Fibroblast of lung (primary cell): ENCODE data around the gene FMNL2. TPM values are rescaled to one million over a fixed set of nuclear protein-coding genes. Genes with fewer than 3 reads are reported as not detected.

ENCODE experiments used
- DNase-seq, 2 donors: peaks; one replicate each; pipeline versions ENCODE4 v3.0.0 to v3.0.0-alpha.2; 2010; ENCODE audit warnings: low read depth in 2 of 2
- H2AFZ ChIP-seq: 2 replicates; pipeline ENCODE4 v1.5.1; 2012; ENCODE audit warnings: low read length, control low read depth, inconsistent platforms
- H3K27ac ChIP-seq: 2 replicates; pipeline ENCODE4 v1.5.1; 2011; ENCODE audit warnings: low read length, control low read depth; ENCODE audit not compliant: insufficient read depth
- H3K27me3 ChIP-seq: 2 replicates; pipeline ENCODE4 v1.5.1; 2011; ENCODE audit warnings: mild to moderate bottlenecking, low read length; ENCODE audit not compliant: control insufficient read depth, insufficient read depth
- H3K36me3 ChIP-seq: 2 replicates; pipeline ENCODE4 v1.5.1; 2011; ENCODE audit warnings: low read length; ENCODE audit not compliant: control insufficient read depth, insufficient read depth
- H3K4me1 ChIP-seq: 2 replicates; pipeline ENCODE4 v1.5.1; 2011; ENCODE audit warnings: low read length; ENCODE audit not compliant: control insufficient read depth, insufficient read depth; ENCODE audit errors: extremely low read depth
- H3K4me2 ChIP-seq: 2 replicates; pipeline ENCODE4 v1.5.1; 2011; ENCODE audit warnings: low read length, control low read depth; ENCODE audit not compliant: insufficient read depth; ENCODE audit errors: extremely low read depth
- H3K4me3 ChIP-seq, 4 experiments: fragments of 200-600 bp in 1 of 4; sonication (generic) in 1 of 4; replicated peaks in 1 of 4; 2 replicates each; pipeline ENCODE4 v1.5.1; 2011 to 2016; ENCODE audit warnings: low read length in 4 of 4, low read depth in 3 of 4, mild to moderate bottlenecking in 3 of 4, control low read depth in 2 of 4, inconsistent platforms in 1 of 4, mixed read lengths in 1 of 4; ENCODE audit not compliant: insufficient read depth in 1 of 4; ENCODE audit errors: control extremely low read depth in 1 of 4
- H3K79me2 ChIP-seq: 2 replicates; pipeline ENCODE4 v1.5.1; 2012; ENCODE audit warnings: mild to moderate bottlenecking, low read length, inconsistent platforms; ENCODE audit not compliant: control insufficient read depth, insufficient read depth
- H3K9ac ChIP-seq: 2 replicates; pipeline ENCODE4 v1.5.1; 2011; ENCODE audit warnings: mild to moderate bottlenecking, low read length, control low read depth; ENCODE audit not compliant: insufficient read depth
- H3K9me3 ChIP-seq: 2 replicates; pipeline ENCODE4 v1.5.1; 2012; ENCODE audit warnings: low read depth, low read length; ENCODE audit not compliant: control insufficient read depth, insufficient read depth
- H4K20me1 ChIP-seq: 2 replicates; pipeline ENCODE4 v1.5.1; 2011; ENCODE audit warnings: low read length; ENCODE audit not compliant: control insufficient read depth, insufficient read depth; ENCODE audit errors: extremely low read depth
- EZH2 ChIP-seq: IDR thresholded peaks from 2 replicates; pipeline ENCODE4 v1.5.1; 2012; ENCODE audit warnings: low read length, control low read depth, mild to moderate bottlenecking; ENCODE audit errors: missing control alignments
- polyA plus RNA-seq, 2 donors: library from polyadenylated mRNA; depleted of rRNA in 1 of 2; stranded (reverse) in 1 of 2; unstranded in 1 of 2; fragments of >200 nt; gene quantifications; 2 replicates each; pipeline ENCODE4 v1.2.1, GENCODE V29; 2011 to 2012; ENCODE audit warnings: missing spikeins in 1 of 2
- total RNA-seq: library from RNA; depleted of rRNA; stranded (reverse); fragments of >200 nt; gene quantifications from 2 replicates; pipeline ENCODE4 v1.2.1, GENCODE V29; 2014
- TF ChIP-seq, protein P1 (sequence below), 2 donors: IDR thresholded peaks in 1 of 2; conservative IDR thresholded peaks in 1 of 2; 1 replicate in 1 of 2; 2 replicates in 1 of 2; pipeline ENCODE4 v1.5.1; 2011 to 2012; ENCODE audit warnings: low read length in 2 of 2, control low read depth in 1 of 2, inconsistent platforms in 1 of 2, low read depth in 1 of 2, mild to moderate bottlenecking in 1 of 2

Gene FMNL2
- total and polyA plus RNA-seq, 2 donors (not counting 1 experiment from before 2014, with no cell fraction given), result 12.0 to 30.2 TPM

DNA sequence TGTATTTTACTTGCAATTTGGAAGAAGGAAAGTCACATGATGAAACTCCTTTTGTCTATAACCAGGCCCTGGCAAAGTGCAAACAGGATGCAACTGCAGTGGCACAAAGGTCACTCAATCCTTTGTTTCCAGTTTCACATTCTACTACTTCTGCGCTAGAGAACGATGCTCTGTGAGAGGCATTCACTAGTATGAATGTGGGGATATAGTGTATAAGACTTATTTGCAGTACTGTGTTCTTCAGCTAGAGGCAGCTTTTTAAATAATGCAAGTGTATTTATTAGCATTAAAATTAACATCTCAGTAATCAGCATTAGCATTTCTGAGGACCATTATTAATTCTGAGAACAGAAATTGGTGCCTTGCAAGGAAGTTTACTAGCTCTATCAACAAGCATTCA lies 313.4 kb downstream of the FMNL2 start:
- Histone ChIP-seq H3K4me1 (peaks cover 8% of the 10 kb centered on the region), H3K9me3 (no peaks in the 10 kb centered on the region), H3K27me3 (no peaks in the 10 kb centered on the region), H3K9ac (no peak overlapping the region), H3K36me3 (no peaks in the 10 kb centered on the region), H4K20me1 (no peaks in the 10 kb centered on the region), H3K79me2 (no peaks in the 10 kb centered on the region), H2AFZ (no peak overlapping the region), H3K4me2 (no peak overlapping the region), H3K4me3 (no peak overlapping the region), H3K27ac (no peak overlapping the region)
- TF ChIP-seq, protein P1, sequence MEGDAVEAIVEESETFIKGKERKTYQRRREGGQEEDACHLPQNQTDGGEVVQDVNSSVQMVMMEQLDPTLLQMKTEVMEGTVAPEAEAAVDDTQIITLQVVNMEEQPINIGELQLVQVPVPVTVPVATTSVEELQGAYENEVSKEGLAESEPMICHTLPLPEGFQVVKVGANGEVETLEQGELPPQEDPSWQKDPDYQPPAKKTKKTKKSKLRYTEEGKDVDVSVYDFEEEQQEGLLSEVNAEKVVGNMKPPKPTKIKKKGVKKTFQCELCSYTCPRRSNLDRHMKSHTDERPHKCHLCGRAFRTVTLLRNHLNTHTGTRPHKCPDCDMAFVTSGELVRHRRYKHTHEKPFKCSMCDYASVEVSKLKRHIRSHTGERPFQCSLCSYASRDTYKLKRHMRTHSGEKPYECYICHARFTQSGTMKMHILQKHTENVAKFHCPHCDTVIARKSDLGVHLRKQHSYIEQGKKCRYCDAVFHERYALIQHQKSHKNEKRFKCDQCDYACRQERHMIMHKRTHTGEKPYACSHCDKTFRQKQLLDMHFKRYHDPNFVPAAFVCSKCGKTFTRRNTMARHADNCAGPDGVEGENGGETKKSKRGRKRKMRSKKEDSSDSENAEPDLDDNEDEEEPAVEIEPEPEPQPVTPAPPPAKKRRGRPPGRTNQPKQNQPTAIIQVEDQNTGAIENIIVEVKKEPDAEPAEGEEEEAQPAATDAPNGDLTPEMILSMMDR (conservative IDR thresholded peaks at IDR 0.05 in 1 of 2, IDR thresholded peaks at IDR 0.05 in 1 of 2; ENCODE audit: low read depth in 1 of 2, low read length in 2 of 2), result peak in 1 of 2 donors; percentile 49
- TF ChIP-seq EZH2, result no peak
- peak; percentile 17 to 53 for DNase-seq

- no peak for DNase-seq
- Histone ChIP-seq H4K20me1 (no peaks in the 10 kb centered on the region), H3K9ac (no peak overlapping the region), H3K9me3 (no peaks in the 10 kb centered on the region), H3K4me2 (no peak overlapping the region), H3K4me1 (peaks cover 8% of the 10 kb centered on the region), H3K4me3 (no peak overlapping the region), H3K27ac (no peak overlapping the region), H3K27me3 (no peaks in the 10 kb centered on the region), H3K36me3 (no peaks in the 10 kb centered on the region), H3K79me2 (no peaks in the 10 kb centered on the region), H2AFZ (no peak overlapping the region)
- TF ChIP-seq EZH2, result no peak
- TF ChIP-seq, protein P1 (conservative IDR thresholded peaks at IDR 0.05 in 1 of 2, IDR thresholded peaks at IDR 0.05 in 1 of 2; ENCODE audit: low read depth in 1 of 2, low read length in 2 of 2), result no peak
These were observed 315.0 kb downstream of the FMNL2 start for GRCh38 chr2:152649997-152650396.

DNA sequence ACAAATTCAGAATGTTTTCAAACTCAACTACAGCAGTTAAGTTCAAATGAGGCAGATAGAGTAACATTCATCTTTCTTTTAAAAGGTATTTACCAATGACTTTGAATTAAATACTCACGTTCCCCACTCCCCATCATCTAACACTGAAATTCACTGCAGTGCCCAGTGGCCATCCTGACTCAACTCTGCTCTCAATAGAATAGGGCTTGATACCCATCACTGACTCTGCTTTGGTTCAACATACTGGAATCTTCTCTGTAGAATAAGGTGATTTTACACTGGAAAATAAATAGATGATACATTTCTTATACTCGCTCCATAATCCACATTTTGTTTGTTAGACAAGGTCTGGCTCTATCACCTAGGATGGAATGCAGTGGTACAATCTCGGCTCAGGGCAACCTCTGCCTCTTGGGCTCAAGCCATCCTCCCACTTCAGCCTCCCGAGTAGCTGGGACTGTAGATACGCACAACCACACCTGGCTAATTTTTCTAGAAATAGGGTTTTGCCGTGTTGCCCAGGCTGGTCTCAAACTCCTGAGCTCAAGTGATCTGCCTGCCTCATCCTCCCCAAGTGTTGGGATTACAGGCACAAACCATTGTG lies 315.9 kb downstream of the FMNL2 start:
- peaks cover 8% of the 10 kb centered on the region for H3K4me1 ChIP-seq
- no peak overlapping the region for H3K27ac ChIP-seq
- H3K4me2 ChIP-seq, result no peak overlapping the region
- TF ChIP-seq EZH2, result no peak
- TF ChIP-seq, protein P1 (conservative IDR thresholded peaks at IDR 0.05 in 1 of 2, IDR thresholded peaks at IDR 0.05 in 1 of 2; ENCODE audit: low read depth in 1 of 2, low read length in 2 of 2), result no peak
- H4K20me1 ChIP-seq, result no peaks in the 10 kb centered on the region
- H2AFZ ChIP-seq, result no peak overlapping the region
- H3K9me3 ChIP-seq, result no peaks in the 10 kb centered on the region
- no peaks in the 10 kb centered on the region for H3K79me2 ChIP-seq
- H3K27me3 ChIP-seq, result no peaks in the 10 kb centered on the region
- DNase-seq, result no peak
- H3K36me3 ChIP-seq, result no peaks in the 10 kb centered on the region
- no peak overlapping the region for H3K9ac ChIP-seq
- H3K4me3 ChIP-seq, result no peak overlapping the region
